LHCN-M2 (cell line): ENCODE results near the gene CFAP45. TPM values are rescaled to one million over a fixed set of nuclear protein-coding genes. Genes with fewer than 3 reads are reported as not detected.

Source experiments
- DNase-seq: peaks from one replicate; pipeline ENCODE4 v3.0.0-alpha.2; 2012; ENCODE audit warnings: low read depth
- total RNA-seq: library from RNA; depleted of rRNA; stranded (reverse); fragments of >200 nt; gene quantifications from 2 replicates; pipeline ENCODE4 v1.2.3, GENCODE V29; 2014

Gene CFAP45
- total RNA-seq, 1 experiment from 2014 or later = 0.34 TPM

- peak; percentile 19 for DNase-seq
Observed at GRCh38 chr1:159853417-159854115, 46.4 kb downstream of the CFAP45 start.

GRCh38 chr1:159851407-159851806, 48.6 kb downstream of the CFAP45 start:
- DNase-seq = no peak

- no peak for DNase-seq
Observed at GRCh38 chr1:159849626-159850366, 50.2 kb downstream of the CFAP45 start.

GRCh38 chr1:159848326-159848725, 51.6 kb downstream of the CFAP45 start:
- no peak for DNase-seq

GRCh38 chr1:159847231-159847630, 52.7 kb downstream of the CFAP45 start:
- no peak for DNase-seq

GRCh38 chr1:159845751-159846629, 54.0 kb downstream of the CFAP45 start:
- no peak for DNase-seq

- peak; percentile 37 for DNase-seq
Observed at GRCh38 chr1:159843459-159843858, 56.5 kb downstream of the CFAP45 start.

GRCh38 chr1:159841749-159842148, 58.2 kb downstream of the CFAP45 start:
- no peak for DNase-seq

- DNase-seq = no peak
Observed at GRCh38 chr1:159839116-159839849, 60.7 kb downstream of the CFAP45 start.

GRCh38 chr1:159838715-159839114, 61.2 kb downstream of the CFAP45 start:
- no peak for DNase-seq

- no peak for DNase-seq
Observed at GRCh38 chr1:159835862-159836525, 64.0 kb downstream of the CFAP45 start.

GRCh38 chr1:159835356-159835755, 64.6 kb downstream of the CFAP45 start:
- no peak for DNase-seq

GRCh38 chr1:159832309-159832708, 67.7 kb downstream of the CFAP45 start:
- no peak for DNase-seq

GRCh38 chr1:159831412-159832141, 68.4 kb downstream of the CFAP45 start:
- DNase-seq = no peak

- no peak for DNase-seq
Observed at GRCh38 chr1:159830722-159831121, 69.2 kb downstream of the CFAP45 start.

GRCh38 chr1:159829822-159830465, 70.0 kb downstream of the CFAP45 start:
- peak; percentile 87 for DNase-seq

- peak; percentile 27 for DNase-seq
Observed at GRCh38 chr1:159829273-159829634, 70.7 kb downstream of the CFAP45 start.

GRCh38 chr1:159828581-159829272, 71.2 kb downstream of the CFAP45 start:
- no peak for DNase-seq

- no peak for DNase-seq
Observed at GRCh38 chr1:159828176-159828575, 71.8 kb downstream of the CFAP45 start.
